ENCODE data around the gene CFAP57. TPM values are rescaled to one million over a fixed set of nuclear protein-coding genes. Genes with fewer than 3 reads are reported as not detected.
A peak's percentile ranks its signal among the peaks of the same experiment; 100 is the strongest.
"Not testable (repeated sequence)": the region's sequence is repeated elsewhere in the genome, so short reads cannot be mapped to it uniquely, and the experiment has no call there.

CFAP57 gene
- total RNA-seq (1 to 10 TPM; 2.9 to 6.9 TPM), polyA plus RNA-seq (ENCODE audit: insufficient read length in 2 of 2) (1 to 10 TPM; 4.5 to 6.3 TPM)
- long read RNA-seq, donor 1 = 0 reads
- long read RNA-seq, donor 2 = 0 reads
- long read RNA-seq, donor 3 = 0 reads
- long read RNA-seq, donor 4 = 0 reads

- no peaks in the 10 kb centered on the region for H3K9me3 ChIP-seq (ENCODE audit: control insufficient read depth, insufficient read depth, low read length)
- H3K4me3 ChIP-seq (ENCODE audit: low read depth, low read length) = peak within 1 kb of the TSS; percentile 94
- peaks cover 9% of the 10 kb centered on the region for H3K4me1 ChIP-seq (ENCODE audit: control insufficient read depth, insufficient read depth, low read length)
- H3K27me3 ChIP-seq (ENCODE audit: control insufficient read depth, insufficient read depth, low read length) = peaks cover 4% of the 10 kb centered on the region
- H3K36me3 ChIP-seq (ENCODE audit: control insufficient read depth, insufficient read depth, low read length) = peaks cover 14% of the 10 kb centered on the region
- WGBS (ENCODE audit: insufficient coverage) = 0% methylated on average over 43 of the region's 45 CpGs
- peak within 1 kb of the TSS; percentile 7 for H3K27ac ChIP-seq (ENCODE audit: low read depth, low read length)
- peak; percentile 84 to 98 (median 92) for DNase-seq (ENCODE audit: low read depth in 4 of 6, low spot score in 6 of 6)
Measured at GRCh38 chr1:43171876-43172526, at the start of gene CFAP57, which contains the start of gene EBNA1BP2. CFAP57 (plus strand) TSS chr1:43172330; CDS start chr1:43172754, 424 bp downstream. EBNA1BP2 (minus strand) TSS chr1:43172290; CDS start chr1:43172118, 172 bp downstream.

GRCh38 chr1:43123031-43123430 lies 49.1 kb upstream of the CFAP57 start:
- Histone ChIP-seq H3K4me1 (ENCODE audit: control insufficient read depth, insufficient read depth, low read length) (no peaks in the 10 kb centered on the region), H3K36me3 (ENCODE audit: control insufficient read depth, insufficient read depth, low read length) (no peaks in the 10 kb centered on the region), H3K27ac (ENCODE audit: low read depth, low read length) (peak overlapping the region; percentile 10), H3K4me3 (ENCODE audit: low read depth, low read length) (no peak overlapping the region), H3K27me3 (ENCODE audit: control insufficient read depth, insufficient read depth, low read length) (no peaks in the 10 kb centered on the region), H3K9me3 (ENCODE audit: control insufficient read depth, insufficient read depth, low read length) (no peaks in the 10 kb centered on the region)
- no peak for DNase-seq (ENCODE audit: low read depth in 4 of 6, low spot score in 6 of 6)
- 100% methylated on average over 1 of the region's 1 CpG for WGBS (ENCODE audit: insufficient coverage)

DNA sequence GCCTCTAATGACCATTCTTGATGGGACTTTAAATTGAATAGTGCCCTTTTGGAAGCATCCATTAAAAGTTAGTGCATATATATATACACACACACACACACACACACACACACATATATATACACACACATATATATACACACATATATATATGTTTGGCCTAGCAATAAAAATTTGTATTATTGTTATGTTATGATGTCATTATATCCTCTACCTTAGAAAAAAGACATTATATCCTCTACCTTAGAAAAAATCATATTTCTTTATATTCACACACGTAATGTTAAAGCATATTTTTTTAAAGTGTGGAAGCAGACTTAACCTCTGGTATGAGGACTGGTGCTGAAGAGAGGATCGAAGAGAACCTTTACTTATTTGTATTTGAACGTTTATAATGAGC lies 43.3 kb upstream of the CFAP57 start:
- no peak for DNase-seq (ENCODE audit: low read depth in 4 of 6, low spot score in 6 of 6)
- Histone ChIP-seq H3K27ac (ENCODE audit: low read depth, low read length) (no peak overlapping the region), H3K27me3 (ENCODE audit: control insufficient read depth, insufficient read depth, low read length) (no peaks in the 10 kb centered on the region), H3K9me3 (ENCODE audit: control insufficient read depth, insufficient read depth, low read length) (no peaks in the 10 kb centered on the region), H3K4me1 (ENCODE audit: control insufficient read depth, insufficient read depth, low read length) (no peaks in the 10 kb centered on the region), H3K36me3 (ENCODE audit: control insufficient read depth, insufficient read depth, low read length) (no peaks in the 10 kb centered on the region), H3K4me3 (ENCODE audit: low read depth, low read length) (no peak overlapping the region)
- no CpG with 5 or more reads among the region's 3 CpGs for WGBS (ENCODE audit: insufficient coverage)

- Histone ChIP-seq H3K4me1 (ENCODE audit: control insufficient read depth, insufficient read depth, low read length) (no peaks in the 10 kb centered on the region), H3K4me3 (ENCODE audit: low read depth, low read length) (no peak overlapping the region), H3K27ac (ENCODE audit: low read depth, low read length) (no peak overlapping the region), H3K9me3 (ENCODE audit: control insufficient read depth, insufficient read depth, low read length) (no peaks in the 10 kb centered on the region), H3K27me3 (ENCODE audit: control insufficient read depth, insufficient read depth, low read length) (no peaks in the 10 kb centered on the region), H3K36me3 (ENCODE audit: control insufficient read depth, insufficient read depth, low read length) (no peaks in the 10 kb centered on the region)
- 78% methylated on average over 4 of the region's 5 CpGs for WGBS (ENCODE audit: insufficient coverage)
- DNase-seq (ENCODE audit: low read depth in 4 of 6, low spot score in 6 of 6) = peak in 2 of 6 donors; percentile 15 to 79
Measured at GRCh38 chr1:43129426-43129825, 42.7 kb upstream of the CFAP57 start.

- no CpG with 5 or more reads among the region's 1 CpG for WGBS (ENCODE audit: insufficient coverage)
- no peak overlapping the region for H3K27ac ChIP-seq (ENCODE audit: low read depth, low read length)
- H3K4me3 ChIP-seq (ENCODE audit: low read depth, low read length) = no peak overlapping the region
- no peaks in the 10 kb centered on the region for H3K9me3 ChIP-seq (ENCODE audit: control insufficient read depth, insufficient read depth, low read length)
- H3K4me1 ChIP-seq (ENCODE audit: control insufficient read depth, insufficient read depth, low read length) = no peaks in the 10 kb centered on the region
- no peak for DNase-seq (ENCODE audit: low read depth in 4 of 6, low spot score in 6 of 6)
- H3K36me3 ChIP-seq (ENCODE audit: control insufficient read depth, insufficient read depth, low read length) = no peaks in the 10 kb centered on the region
- H3K27me3 ChIP-seq (ENCODE audit: control insufficient read depth, insufficient read depth, low read length) = no peaks in the 10 kb centered on the region
Measured at GRCh38 chr1:43134068-43134467, 38.1 kb upstream of the CFAP57 start.

- Histone ChIP-seq H3K4me3 (ENCODE audit: low read depth, low read length) (no peak overlapping the region), H3K4me1 (ENCODE audit: control insufficient read depth, insufficient read depth, low read length) (no peaks in the 10 kb centered on the region), H3K27ac (ENCODE audit: low read depth, low read length) (no peak overlapping the region), H3K27me3 (ENCODE audit: control insufficient read depth, insufficient read depth, low read length) (no peaks in the 10 kb centered on the region), H3K9me3 (ENCODE audit: control insufficient read depth, insufficient read depth, low read length) (no peaks in the 10 kb centered on the region), H3K36me3 (ENCODE audit: control insufficient read depth, insufficient read depth, low read length) (no peaks in the 10 kb centered on the region)
- no peak for DNase-seq (ENCODE audit: low read depth in 4 of 6, low spot score in 6 of 6)
Measured at GRCh38 chr1:43134640-43135039, 37.5 kb upstream of the CFAP57 start.

DNA sequence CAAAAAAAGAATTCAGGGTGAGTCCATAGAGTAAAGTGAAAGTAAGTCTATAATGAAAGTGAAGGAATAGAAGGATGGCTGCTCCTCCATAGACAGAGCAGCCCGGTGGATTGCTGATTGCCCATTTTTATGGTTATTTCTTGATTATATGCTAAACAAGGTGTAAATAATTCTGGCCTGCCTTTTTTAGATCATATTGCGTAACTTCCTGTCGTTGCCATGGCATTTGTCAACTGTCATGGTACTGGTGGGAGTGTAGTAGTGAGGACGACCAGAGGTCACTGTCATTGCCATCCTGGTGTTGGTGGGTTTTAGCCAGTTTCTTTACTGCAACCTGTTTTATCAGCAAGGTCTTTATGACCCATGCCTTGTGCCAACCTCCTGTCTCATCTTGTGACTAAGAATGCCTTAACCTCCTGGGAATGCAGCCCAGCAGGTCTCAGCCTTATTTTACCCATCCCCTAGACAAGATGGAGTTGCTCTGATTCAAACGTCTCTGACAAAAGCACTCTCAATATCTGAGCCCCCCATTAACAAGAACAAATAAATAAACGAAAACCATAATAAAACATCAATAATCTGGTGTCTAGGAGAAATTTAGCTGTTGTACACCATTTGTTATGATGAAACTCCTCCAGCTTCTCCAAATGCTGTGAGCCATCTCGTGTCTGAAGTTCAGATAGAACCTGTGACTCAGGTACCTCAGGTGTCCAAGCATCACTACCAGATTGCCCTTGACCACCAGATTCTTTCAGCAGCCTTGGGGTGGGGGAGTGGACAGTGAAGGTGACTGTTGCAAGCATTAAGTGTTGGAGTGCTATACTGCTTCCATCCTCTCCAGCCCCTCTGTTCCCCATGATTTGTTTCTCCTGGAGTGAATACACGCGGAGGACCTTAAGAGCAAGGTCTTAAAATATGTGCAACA lies 36.0 kb upstream of the CFAP57 start:
- no peak for DNase-seq (ENCODE audit: low read depth in 4 of 6, low spot score in 6 of 6)
- 79% methylated on average over 2 of the region's 9 CpGs for WGBS (ENCODE audit: insufficient coverage)
- no peak overlapping the region for H3K27ac ChIP-seq (ENCODE audit: low read depth, low read length)
- no peaks in the 10 kb centered on the region for H3K27me3 ChIP-seq (ENCODE audit: control insufficient read depth, insufficient read depth, low read length)
- no peaks in the 10 kb centered on the region for H3K9me3 ChIP-seq (ENCODE audit: control insufficient read depth, insufficient read depth, low read length)
- no peaks in the 10 kb centered on the region for H3K36me3 ChIP-seq (ENCODE audit: control insufficient read depth, insufficient read depth, low read length)
- no peaks in the 10 kb centered on the region for H3K4me1 ChIP-seq (ENCODE audit: control insufficient read depth, insufficient read depth, low read length)
- H3K4me3 ChIP-seq (ENCODE audit: low read depth, low read length) = no peak overlapping the region

DNA sequence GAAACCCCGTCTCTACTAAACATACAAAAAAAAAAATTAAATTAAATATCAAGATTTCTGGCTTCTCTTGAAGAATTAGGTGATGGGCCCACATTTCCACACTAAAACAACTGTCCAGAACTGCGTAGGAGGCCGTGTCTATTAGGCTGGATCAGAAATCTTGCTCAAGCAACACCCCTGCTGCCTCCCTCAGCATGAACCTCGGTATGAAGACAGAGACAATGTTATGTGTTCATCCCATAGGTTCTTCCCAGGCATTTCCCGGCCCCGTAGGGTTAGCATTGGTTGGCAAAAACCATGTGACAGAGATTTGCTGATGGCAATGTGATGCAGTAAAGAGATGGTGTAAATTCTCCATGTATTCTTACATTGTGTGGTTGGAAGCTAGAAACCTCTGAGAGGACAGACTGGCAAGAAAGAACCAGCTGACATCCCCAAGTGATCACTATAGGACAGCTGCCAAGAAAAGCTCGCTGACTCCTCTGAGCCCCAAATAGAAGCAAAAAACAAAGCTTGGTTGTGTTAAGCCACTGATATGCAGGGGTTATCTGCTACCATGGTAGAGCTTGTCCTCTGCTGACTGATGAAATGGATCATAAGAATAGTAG lies 34.6 kb upstream of the CFAP57 start:
- peak in 2 of 6 donors; percentile 22 to 24 for DNase-seq (ENCODE audit: low read depth in 4 of 6, low spot score in 6 of 6)
- Histone ChIP-seq H3K36me3 (ENCODE audit: control insufficient read depth, insufficient read depth, low read length) (no peaks in the 10 kb centered on the region), H3K9me3 (ENCODE audit: control insufficient read depth, insufficient read depth, low read length) (no peaks in the 10 kb centered on the region), H3K27ac (ENCODE audit: low read depth, low read length) (no peak overlapping the region), H3K4me1 (ENCODE audit: control insufficient read depth, insufficient read depth, low read length) (no peaks in the 10 kb centered on the region), H3K27me3 (ENCODE audit: control insufficient read depth, insufficient read depth, low read length) (no peaks in the 10 kb centered on the region), H3K4me3 (ENCODE audit: low read depth, low read length) (no peak overlapping the region)
- WGBS (ENCODE audit: insufficient coverage) = 68% methylated on average over 6 of the region's 7 CpGs

- H3K27me3 ChIP-seq (ENCODE audit: control insufficient read depth, insufficient read depth, low read length); H3K4me1 ChIP-seq (ENCODE audit: control insufficient read depth, insufficient read depth, low read length); H3K9me3 ChIP-seq (ENCODE audit: control insufficient read depth, insufficient read depth, low read length); H3K27ac ChIP-seq (ENCODE audit: low read depth, low read length); H3K4me3 ChIP-seq (ENCODE audit: low read depth, low read length); DNase-seq (ENCODE audit: low read depth in 4 of 6, low spot score in 6 of 6); H3K36me3 ChIP-seq (ENCODE audit: control insufficient read depth, insufficient read depth, low read length): not testable (repeated sequence)
- 93% methylated on average over 6 of the region's 8 CpGs for WGBS (ENCODE audit: insufficient coverage)
Measured at GRCh38 chr1:43139295-43139694, 32.8 kb upstream of the CFAP57 start.

Data from spinal cord (tissue), 10 donors.